ENCODE results near the gene EGFLAM. TPM values are rescaled to one million over a fixed set of nuclear protein-coding genes. Genes with fewer than 3 reads are reported as not detected.

The EGFLAM gene
- total RNA-seq, 1 experiment from 2014 or later, result 45.4 TPM

- TF ChIP-seq, protein P1, sequence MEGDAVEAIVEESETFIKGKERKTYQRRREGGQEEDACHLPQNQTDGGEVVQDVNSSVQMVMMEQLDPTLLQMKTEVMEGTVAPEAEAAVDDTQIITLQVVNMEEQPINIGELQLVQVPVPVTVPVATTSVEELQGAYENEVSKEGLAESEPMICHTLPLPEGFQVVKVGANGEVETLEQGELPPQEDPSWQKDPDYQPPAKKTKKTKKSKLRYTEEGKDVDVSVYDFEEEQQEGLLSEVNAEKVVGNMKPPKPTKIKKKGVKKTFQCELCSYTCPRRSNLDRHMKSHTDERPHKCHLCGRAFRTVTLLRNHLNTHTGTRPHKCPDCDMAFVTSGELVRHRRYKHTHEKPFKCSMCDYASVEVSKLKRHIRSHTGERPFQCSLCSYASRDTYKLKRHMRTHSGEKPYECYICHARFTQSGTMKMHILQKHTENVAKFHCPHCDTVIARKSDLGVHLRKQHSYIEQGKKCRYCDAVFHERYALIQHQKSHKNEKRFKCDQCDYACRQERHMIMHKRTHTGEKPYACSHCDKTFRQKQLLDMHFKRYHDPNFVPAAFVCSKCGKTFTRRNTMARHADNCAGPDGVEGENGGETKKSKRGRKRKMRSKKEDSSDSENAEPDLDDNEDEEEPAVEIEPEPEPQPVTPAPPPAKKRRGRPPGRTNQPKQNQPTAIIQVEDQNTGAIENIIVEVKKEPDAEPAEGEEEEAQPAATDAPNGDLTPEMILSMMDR (conservative IDR thresholded peaks at IDR 0.05; ENCODE audit: low read depth, low read length), result no peak
- no peak for TF ChIP-seq EZH2 (IDR thresholded peaks at IDR 0.05; ENCODE audit: borderline replicate concordance, low read depth, low read length, poor library complexity, severe bottlenecking)
- DNase-seq (ENCODE audit: low spot score), result no peak
- Histone ChIP-seq H3K4me1 (ENCODE audit: insufficient read depth, low read length, poor library complexity, severe bottlenecking) (no peaks in the 10 kb centered on the region), H3K27ac (ENCODE audit: low read depth, low read length, poor library complexity, severe bottlenecking) (no peak overlapping the region), H3K4me3 (ENCODE audit: low read depth, low read length, poor library complexity, severe bottlenecking) (no peak overlapping the region), H3K27me3 (replicated peaks; ENCODE audit: insufficient read depth, low read depth, low read length, poor library complexity) (no peaks in the 10 kb centered on the region), H3K36me3 (ENCODE audit: insufficient read depth, low read length, poor library complexity, severe bottlenecking) (no peaks in the 10 kb centered on the region), H3K9me3 (ENCODE audit: low read depth, low read length, poor library complexity, severe bottlenecking) (no peaks in the 10 kb centered on the region)
- ChIA-PET POLR2A (ENCODE audit: low non-redundant PET) (no interaction called here), CTCF (no interaction called here)
- no TSS peak for BruUV-seq (replicated peaks)
- intact Hi-C loops (cut with micrococcal nuclease; ENCODE audit: unreplicated experiment), result no loop called here
Observed at GRCh38 chr5:38341641-38342040, 83.3 kb downstream of the EGFLAM start.

DNA sequence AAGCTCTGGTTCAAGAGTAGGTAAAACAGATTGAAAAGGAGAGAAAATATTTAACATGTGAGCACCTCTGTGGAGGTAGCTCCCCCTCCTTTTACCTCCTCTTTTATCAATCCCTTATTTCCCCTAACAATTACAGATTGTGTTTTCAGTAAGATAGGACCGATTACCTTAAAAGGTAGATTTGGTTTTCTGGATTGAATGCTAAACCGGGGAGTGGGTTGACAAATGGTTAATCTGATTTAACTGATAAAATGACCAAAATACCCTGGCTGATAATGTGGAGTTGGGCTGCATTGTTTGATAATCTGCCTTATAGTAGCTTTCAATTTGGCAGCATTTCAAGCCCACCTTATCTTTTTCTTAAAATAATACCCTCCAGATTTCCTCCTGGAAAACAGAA is 83.9 kb downstream of the EGFLAM start:
- intact Hi-C loops (cut with micrococcal nuclease; ENCODE audit: unreplicated experiment), result no loop called here
- H3K27me3 ChIP-seq (replicated peaks; ENCODE audit: insufficient read depth, low read depth, low read length, poor library complexity), result no peaks in the 10 kb centered on the region
- H3K4me3 ChIP-seq (ENCODE audit: low read depth, low read length, poor library complexity, severe bottlenecking), result no peak overlapping the region
- CTCF ChIA-PET, result no interaction called here
- no peak overlapping the region for H3K27ac ChIP-seq (ENCODE audit: low read depth, low read length, poor library complexity, severe bottlenecking)
- no TSS peak for BruUV-seq (replicated peaks)
- H3K4me1 ChIP-seq (ENCODE audit: insufficient read depth, low read length, poor library complexity, severe bottlenecking), result no peaks in the 10 kb centered on the region
- no peak for TF ChIP-seq EZH2 (IDR thresholded peaks at IDR 0.05; ENCODE audit: borderline replicate concordance, low read depth, low read length, poor library complexity, severe bottlenecking)
- TF ChIP-seq, protein P1 (conservative IDR thresholded peaks at IDR 0.05; ENCODE audit: low read depth, low read length), result no peak
- POLR2A ChIA-PET (ENCODE audit: low non-redundant PET), result no interaction called here
- no peaks in the 10 kb centered on the region for H3K36me3 ChIP-seq (ENCODE audit: insufficient read depth, low read length, poor library complexity, severe bottlenecking)
- no peaks in the 10 kb centered on the region for H3K9me3 ChIP-seq (ENCODE audit: low read depth, low read length, poor library complexity, severe bottlenecking)
- DNase-seq (ENCODE audit: low spot score), result no peak

DNA sequence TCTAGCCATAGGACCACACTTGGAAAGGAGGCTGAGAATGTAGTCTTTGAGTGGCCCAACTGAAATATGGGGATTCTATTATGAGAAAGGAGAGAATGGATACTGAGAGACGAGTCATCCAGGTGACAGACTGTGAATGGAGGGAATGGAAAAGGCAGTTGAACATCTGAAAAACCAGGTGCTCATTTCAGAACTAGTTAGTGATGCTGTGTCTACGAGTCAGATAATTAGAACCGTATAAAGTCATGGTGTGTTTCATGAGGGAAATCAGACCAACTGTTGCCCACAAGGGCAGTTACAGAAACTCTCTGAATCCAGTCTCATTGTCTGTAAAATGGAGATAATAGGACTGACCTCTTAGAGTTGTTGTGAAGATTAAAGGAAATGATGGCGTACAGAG is 86.5 kb downstream of the EGFLAM start:
- TF ChIP-seq, protein P1 (conservative IDR thresholded peaks at IDR 0.05; ENCODE audit: low read depth, low read length), result no peak
- TF ChIP-seq EZH2 (IDR thresholded peaks at IDR 0.05; ENCODE audit: borderline replicate concordance, low read depth, low read length, poor library complexity, severe bottlenecking), result no peak
- intact Hi-C loops (cut with micrococcal nuclease; ENCODE audit: unreplicated experiment), result no loop called here
- Histone ChIP-seq H3K4me1 (ENCODE audit: insufficient read depth, low read length, poor library complexity, severe bottlenecking) (no peaks in the 10 kb centered on the region), H3K9me3 (ENCODE audit: low read depth, low read length, poor library complexity, severe bottlenecking) (no peaks in the 10 kb centered on the region), H3K36me3 (ENCODE audit: insufficient read depth, low read length, poor library complexity, severe bottlenecking) (no peaks in the 10 kb centered on the region), H3K4me3 (ENCODE audit: low read depth, low read length, poor library complexity, severe bottlenecking) (no peak overlapping the region), H3K27me3 (replicated peaks; ENCODE audit: insufficient read depth, low read depth, low read length, poor library complexity) (no peaks in the 10 kb centered on the region), H3K27ac (ENCODE audit: low read depth, low read length, poor library complexity, severe bottlenecking) (no peak overlapping the region)
- no TSS peak for BruUV-seq (replicated peaks)
- ChIA-PET CTCF (no interaction called here), POLR2A (ENCODE audit: low non-redundant PET) (no interaction called here)
- DNase-seq (ENCODE audit: low spot score), result no peak
